ENCODE results near the gene TFR2. TPM values are rescaled to one million over a fixed set of nuclear protein-coding genes. Genes with fewer than 3 reads are reported as not detected.

The TFR2 gene
- total RNA-seq, 1 experiment from 2014 or later, result 5.7 TPM

- TF ChIP-seq GTF2I (CRISPR knock-in tag; conservative IDR thresholded peaks at IDR 0.05) (no peak), IRF2 (CRISPR knock-in tag; IDR thresholded peaks at IDR 0.05; ENCODE audit: borderline replicate concordance, low read depth) (no peak), TEAD4 (CRISPR knock-in tag; IDR thresholded peaks at IDR 0.05) (no peak)
Observed at GRCh38 chr7:100687751-100688300, 46.5 kb upstream of the TFR2 start (continued).

- peaks cover 19% of the 10 kb centered on the region for H3K4me1 Mint-ChIP-seq
- TF ChIP-seq SP1 (CRISPR knock-in tag; conservative IDR thresholded peaks at IDR 0.05), result no peak
- TF ChIP-seq ZNF281 (CRISPR knock-in tag; IDR thresholded peaks at IDR 0.05), result no peak
- TF ChIP-seq MLX (CRISPR knock-in tag; IDR thresholded peaks at IDR 0.05), result no peak
- no peak for TF ChIP-seq HMGA2 (CRISPR knock-in tag; IDR thresholded peaks at IDR 0.05)
- TF ChIP-seq ZBTB21 (CRISPR knock-in tag; IDR thresholded peaks at IDR 0.05; ENCODE audit: borderline replicate concordance), result no peak
- no peak for TF ChIP-seq NFE2L1 (CRISPR knock-in tag; IDR thresholded peaks at IDR 0.05)
- no peak for TF ChIP-seq CREM (CRISPR knock-in tag; IDR thresholded peaks at IDR 0.05)
- no peak for TF ChIP-seq ZNF512 (CRISPR knock-in tag; IDR thresholded peaks at IDR 0.05; ENCODE audit: borderline replicate concordance)
- TF ChIP-seq ZMAT4 (CRISPR knock-in tag; IDR thresholded peaks at IDR 0.05), result no peak
- TF ChIP-seq ZNF232 (CRISPR knock-in tag; IDR thresholded peaks at IDR 0.05), result no peak
- no peak for TF ChIP-seq PRDM15 (CRISPR knock-in tag; IDR thresholded peaks at IDR 0.05)
- no peak for TF ChIP-seq USF2 (CRISPR knock-in tag; IDR thresholded peaks at IDR 0.05)
- no peak for TF ChIP-seq ATF6 (CRISPR knock-in tag; IDR thresholded peaks at IDR 0.05)
- no peak for TF ChIP-seq PREB (CRISPR knock-in tag; IDR thresholded peaks at IDR 0.05; ENCODE audit: borderline replicate concordance)
- TF ChIP-seq ZBTB43 (CRISPR knock-in tag; IDR thresholded peaks at IDR 0.05), result no peak
- no peak overlapping the region for H3K27ac Mint-ChIP-seq
- no peaks in the 10 kb centered on the region for H3K27me3 Mint-ChIP-seq (ENCODE audit: low read depth)
- H3K36me3 Mint-ChIP-seq, result peaks cover 27% of the 10 kb centered on the region
- ChIA-PET POLR2A (no interaction called here), CTCF (interaction anchor here (0.6 to 1.5 kb wide), 2 partner anchors 53 to 58 kb away, joined by 3 to 5 read pairs; no protein-coding TSS in a partner anchor)
- ATAC-seq (no peak), DNase-seq (ENCODE audit: low spot score) (no peak)
- no peaks in the 10 kb centered on the region for H3K9me3 Mint-ChIP-seq
- H3K4me3 Mint-ChIP-seq, result no peak overlapping the region
Observed at GRCh38 chr7:100687261-100687660, 45.9 kb upstream of the TFR2 start.
